HPDE6-E6E7 (cell line): Measurements from ENCODE around the gene GLIS1.
"Not testable (repeated sequence)": the region's sequence is repeated elsewhere in the genome, so short reads cannot be mapped to it uniquely, and the experiment has no call there.

ENCODE experiments used
- DNase-seq: peaks from one replicate; pipeline ENCODE4 v3.0.0; 2011; ENCODE audit warnings: missing footprints; ENCODE audit errors: extremely low spot score

GLIS1 gene

DNA sequence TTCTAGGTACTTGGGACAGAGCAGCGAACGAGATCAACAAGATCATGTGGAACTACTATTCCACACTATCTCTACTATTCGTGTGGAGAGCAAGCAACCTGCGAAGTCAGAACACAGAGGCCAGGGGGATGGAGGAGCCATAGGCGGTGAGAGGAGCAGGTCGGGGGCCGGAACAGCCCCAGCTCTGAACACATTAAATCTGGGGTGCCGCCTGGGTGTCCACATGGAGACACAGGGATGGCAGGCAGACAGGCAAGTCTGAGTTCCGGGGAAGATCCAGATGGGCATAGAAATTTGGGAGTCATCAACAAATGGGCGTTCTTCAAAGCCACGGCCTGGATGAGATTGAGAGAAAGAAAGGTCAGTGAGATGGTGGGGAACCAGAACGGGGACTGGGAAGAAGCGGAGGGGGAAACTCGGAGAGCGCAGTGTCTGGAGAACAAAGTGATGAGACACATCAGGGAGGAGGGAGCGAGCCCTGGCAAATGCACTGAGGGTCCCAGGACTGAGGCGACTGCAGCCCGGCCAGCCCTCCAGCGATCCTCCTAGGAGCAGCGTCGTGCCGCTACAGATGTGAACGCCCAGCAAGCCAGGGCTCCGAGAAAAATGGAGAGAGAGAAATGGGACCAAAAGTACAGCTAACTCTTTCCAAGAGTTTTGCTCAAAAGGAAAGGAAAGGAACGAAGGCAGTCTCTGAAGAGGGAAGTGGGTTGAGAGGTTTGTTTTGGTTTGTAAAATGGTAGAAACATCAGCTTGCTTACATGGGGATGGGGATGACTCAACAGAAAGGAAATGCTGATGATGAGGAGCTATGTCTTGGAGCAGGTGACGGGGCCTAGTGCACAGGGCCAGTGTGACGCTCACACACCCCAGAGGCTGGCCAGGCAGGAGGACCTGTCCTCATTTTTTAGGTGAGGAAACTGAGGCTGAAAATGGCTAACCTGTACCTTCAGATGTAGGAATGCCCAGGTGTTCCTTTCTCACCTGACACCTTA, 84.5 kb downstream of the GLIS1 start:
- no peak for DNase-seq

DNA sequence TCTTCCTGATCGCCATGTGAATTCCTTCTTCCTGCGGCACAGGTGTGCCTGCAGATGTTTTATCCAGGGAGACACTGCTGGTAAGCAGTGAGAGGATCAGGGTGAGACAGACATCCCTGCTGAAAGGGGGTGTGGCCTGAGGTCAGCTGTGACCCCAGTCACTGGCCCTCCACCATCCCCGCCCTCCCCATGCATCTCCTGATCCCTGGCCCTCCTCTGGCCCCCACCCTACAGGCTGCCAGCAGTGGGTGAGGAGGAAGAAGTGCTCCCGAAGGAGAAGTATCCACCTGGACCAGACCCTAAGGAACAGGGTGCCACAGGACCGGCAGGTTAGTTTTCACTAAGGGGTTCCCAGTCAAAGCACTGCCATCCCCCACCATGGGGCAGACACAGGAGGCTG, 85.3 kb downstream of the GLIS1 start:
- no peak for DNase-seq

DNA sequence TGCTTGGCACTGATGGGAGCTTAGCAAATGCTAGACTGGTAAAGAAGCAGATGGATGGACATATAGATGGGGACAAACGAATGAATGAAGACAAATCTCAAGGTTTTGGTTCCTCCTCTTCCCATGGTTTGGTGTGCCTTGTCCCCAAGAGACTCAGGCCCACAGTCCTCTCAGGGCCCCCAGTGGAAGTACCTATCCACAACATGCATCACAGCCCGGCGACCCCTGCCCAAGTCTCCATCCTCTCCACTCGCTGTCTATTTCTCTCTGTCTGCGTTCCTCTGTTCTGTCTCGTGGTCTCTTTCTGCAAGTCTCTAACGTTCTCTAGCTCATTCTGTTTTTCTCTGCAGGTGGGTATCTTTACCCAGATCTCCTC, 85.8 kb downstream of the GLIS1 start:
- DNase-seq, result no peak

DNA sequence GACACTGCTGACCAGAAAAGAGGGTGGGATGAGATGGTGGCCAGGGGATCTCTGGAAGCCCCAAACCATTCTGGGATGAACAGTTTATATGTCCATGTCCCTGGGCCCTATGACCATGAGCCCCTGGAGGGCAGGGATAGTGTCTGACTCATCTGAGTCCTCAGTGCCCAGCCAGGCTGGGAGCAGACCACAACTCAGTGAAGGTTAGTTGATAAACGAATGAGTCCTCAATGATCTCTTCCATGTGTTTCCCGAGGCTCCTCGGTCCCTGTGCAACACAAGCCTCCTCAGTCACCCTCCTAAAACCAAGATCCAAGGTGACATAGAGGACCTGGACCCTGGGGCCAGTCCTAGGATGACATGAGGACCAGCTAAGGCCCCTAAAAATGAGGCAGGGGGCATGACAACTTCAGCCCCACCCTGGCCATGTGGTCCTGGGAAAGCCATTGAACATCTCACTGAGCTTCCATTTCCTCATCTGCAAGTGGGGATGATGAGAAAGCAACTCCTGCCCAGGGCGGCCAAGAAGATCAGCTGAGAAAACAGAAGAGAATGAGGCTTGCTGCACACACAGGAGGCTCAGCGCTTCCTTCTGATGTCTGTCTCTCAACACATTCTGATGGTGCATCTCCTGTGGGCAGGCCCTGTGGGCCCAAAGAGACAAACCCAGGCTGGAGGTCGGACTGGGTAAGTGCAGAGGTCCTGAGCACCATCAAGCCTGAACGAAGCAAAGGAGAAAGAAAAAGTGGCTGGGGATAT, 86.3 kb downstream of the GLIS1 start:
- no peak for DNase-seq

DNA sequence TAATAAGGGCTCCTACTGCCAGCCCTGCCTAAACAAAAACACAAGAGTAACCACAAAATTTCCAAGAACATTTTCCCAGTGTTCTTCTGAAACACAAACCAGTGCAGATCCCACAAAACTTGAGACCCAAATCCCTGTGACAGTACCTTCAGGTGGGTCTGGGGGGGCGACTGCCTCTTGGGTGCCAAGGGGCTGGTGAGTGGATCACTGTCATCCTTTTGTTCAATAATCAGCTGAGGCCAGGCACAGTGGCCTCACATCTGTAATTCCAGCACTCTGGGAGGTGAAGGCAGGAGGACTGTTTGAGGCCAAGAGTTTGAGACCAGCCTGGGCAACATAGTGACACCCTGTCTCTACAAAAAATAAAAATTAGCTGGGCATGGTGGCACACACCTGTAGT, 87.6 kb downstream of the GLIS1 start:
- DNase-seq, result no peak

DNA sequence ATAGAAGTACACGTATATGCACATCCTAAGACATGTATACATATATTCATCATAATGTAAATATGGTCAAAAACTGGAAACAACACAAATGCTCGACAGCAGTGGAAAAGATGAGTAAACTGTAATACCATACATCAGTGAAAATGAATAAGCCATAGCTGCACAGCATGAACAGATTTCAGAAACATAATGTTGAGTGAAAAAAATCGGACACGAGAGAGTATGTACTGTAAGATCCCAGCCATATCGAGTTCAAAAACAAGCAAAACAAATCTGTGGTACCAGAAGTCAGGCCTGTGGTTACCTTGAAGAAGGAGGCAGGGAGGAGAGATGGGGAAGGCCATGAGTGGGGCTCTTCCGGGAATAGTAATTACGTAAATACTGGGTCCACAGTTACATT, 90.4 kb downstream of the GLIS1 start:
- no peak for DNase-seq

DNA sequence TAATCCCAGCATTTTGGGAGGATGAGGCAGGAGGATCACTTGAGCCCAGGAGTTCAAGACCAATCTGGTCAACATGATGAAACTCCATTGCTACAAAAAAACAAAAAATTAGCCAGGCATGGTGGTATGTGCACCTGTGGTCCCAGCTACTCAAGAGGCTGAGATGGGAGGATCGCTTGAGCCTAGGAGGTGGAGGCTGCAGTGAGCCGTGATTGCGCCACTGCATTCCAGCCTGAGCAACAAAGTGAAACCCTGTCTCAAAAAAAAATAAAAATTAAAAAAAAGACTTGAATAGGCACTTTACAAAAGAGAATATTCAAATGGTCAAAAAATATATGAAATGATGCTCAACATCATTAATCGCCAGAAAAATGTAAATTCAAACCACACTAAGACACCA, 91.0 kb downstream of the GLIS1 start:
- not testable (repeated sequence) for DNase-seq

DNA sequence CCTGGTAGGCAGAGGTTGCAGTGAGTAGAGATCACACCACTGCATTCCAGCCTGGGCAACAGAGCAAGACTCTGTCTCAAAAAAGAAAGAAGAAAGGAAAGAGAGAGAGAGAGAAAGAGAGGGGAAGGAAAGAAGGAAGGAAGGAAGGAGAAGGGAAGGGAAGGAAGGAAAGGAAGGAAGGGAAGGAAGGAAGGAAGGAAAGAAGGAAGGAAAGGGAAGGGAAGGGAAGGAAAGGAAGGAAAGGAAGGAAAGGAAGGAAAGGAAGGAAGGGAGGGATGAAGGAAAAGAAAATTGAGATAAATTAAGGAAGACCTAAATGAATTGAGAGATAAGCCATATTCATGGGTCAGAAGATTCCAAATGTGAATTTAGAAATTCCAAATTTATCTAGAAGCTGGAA, 92.2 kb downstream of the GLIS1 start:
- no peak for DNase-seq

DNA sequence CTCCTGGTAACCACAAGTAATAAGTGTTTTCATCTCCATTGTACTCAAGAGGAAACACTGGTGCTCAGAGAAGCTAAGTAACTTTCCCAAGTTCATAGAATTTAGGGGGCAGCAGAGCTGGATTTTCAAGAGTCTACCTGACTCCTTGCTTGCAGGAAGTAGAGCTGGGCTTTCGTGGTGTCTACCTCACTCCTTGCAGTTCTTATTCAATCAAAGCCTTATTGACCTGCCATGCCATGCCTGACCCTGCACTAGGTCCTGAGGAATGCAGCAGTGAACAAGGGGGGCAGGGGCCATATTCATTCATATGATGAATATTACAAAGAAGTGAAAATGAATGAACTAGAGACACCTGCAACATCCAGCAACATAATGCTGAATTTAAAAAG, 93.3 kb downstream of the GLIS1 start:
- no peak for DNase-seq

DNA sequence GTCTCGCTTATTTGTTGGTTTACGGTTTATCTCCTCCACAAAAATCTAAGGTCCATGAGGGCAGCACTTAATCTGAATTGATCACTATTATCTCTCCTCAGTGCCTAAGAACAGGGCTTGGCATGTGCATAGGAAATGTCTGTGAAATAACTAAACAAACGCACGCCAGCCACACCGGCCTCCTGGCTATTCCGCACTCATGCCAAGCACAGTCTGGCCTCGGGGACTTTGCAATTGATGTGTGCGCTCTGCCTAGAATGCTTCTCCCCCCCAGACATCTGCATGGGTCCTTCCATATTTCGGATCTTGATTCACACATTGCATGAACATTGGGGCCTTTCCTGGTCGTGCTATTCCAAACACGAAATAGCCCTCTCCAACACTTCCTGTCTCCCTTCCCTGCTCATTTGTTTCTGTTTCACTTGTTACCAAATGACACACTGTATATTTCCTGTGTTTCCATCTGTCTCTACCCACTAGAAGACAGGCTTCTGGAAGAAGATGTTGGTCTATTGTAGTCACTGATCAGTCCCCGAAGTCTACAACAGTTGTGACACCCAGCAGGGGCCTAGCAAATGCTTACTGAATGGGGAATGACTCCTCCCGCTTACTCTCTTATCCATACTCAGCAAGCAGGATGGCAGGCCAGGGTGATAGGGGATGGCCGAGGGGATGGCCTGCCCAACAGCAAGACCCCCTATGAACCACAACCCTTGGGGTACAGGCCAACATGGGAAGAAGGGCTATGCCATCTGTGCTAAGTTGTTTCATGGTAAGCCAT, 93.9 kb downstream of the GLIS1 start:
- DNase-seq, result no peak

DNA sequence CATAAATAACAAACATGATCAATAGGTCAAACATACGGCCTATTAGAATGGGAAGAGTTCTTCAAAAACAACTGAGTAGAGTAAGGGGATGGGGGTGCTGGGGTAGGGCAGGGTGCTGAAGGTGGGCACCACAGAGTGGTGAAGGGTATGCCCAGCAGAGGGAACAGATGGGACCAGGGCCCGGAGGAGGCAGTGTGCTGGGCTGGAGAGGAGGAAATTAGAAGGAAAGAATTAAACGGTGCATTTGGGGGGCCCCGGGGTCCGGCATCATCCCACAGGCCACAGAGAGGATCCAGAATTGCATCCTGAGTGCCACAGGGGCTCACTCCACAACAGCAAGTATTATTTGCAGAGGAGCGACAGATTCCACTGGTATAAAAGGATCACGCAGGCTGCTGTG, 94.5 kb downstream of the GLIS1 start:
- no peak for DNase-seq

DNA sequence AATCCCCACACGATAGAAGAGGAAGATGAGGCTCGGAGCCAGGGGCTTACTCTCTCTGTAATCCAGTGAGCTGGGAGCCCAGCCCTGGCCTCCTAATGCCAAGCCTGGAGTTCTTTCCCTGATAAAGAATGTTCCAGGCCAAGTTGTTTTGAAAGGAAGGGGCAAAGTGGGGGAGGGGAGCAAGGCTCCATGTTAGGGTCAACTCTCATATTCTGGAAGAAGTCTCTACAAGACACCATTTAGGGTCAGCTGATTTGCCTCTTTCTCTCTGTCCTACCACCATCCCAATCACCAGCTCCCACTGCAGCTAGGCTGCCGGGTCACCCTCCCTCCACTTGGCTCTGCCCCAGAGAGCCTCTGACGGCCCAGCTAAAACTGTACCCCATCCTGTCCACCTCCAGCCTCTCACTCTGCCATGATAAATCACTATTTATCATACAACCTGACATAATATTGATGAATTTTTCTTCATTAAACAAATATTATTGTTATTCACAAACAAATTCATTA, 95.0 kb downstream of the GLIS1 start:
- no peak for DNase-seq

DNA sequence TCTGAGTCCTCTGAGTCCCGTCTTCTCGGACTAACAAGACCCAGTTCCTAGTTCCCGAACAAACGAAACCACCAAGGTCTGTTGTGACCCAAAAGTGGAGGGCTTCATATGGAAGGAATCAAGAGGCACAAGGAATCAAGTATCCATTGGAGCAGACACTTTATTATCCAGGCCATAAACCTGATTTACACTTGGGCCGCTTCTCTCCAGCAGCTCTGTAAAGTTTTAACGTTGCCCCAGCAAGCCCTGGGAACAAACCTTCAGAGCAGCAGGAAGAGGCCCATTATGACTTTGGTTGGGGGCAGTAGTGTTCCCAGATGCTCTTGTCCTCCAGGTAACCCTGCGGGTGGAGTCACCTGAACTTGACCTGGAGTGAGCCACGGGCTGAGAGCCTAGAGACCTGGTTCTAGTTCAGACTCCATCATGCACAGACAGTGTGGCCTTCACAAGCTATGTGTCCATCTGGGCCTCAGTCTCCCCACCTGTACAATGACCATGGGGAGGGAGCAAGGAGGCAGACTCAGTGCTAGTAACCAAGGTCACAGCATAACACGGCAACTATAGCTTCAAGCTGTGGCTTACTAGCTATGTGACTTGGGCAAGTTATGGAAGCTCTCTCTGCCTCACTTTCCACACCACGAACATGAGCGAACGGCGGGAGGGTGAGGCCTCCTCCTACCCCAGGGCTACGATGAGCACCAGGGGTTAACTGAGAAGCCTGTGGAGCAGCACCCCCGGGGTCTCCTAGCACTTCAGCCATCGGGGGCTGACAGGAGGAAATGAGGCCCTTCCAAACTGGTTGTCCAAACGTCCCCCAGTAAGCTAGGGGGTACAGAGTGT, 95.7 kb downstream of the GLIS1 start:
- no peak for DNase-seq

DNA sequence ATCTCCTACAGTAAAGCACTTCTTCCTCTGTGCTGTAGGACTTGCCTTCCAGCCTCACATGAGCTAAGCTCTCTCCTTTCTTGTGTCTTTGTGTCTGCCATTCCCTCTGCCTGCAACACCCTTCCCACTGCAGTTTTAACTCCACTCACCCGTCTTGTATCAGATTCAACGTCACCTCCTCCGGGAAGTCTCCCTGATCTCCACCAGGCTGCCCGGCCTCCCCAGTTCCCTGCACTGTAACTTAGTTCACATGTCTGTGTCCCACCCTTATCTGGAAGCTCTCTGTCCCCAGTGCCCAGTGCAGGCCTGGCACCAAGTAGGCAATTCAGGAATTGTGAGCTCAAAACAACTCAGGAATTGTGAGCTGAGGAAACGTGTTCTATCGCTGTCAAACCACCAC, 96.4 kb downstream of the GLIS1 start:
- DNase-seq, result no peak

DNA sequence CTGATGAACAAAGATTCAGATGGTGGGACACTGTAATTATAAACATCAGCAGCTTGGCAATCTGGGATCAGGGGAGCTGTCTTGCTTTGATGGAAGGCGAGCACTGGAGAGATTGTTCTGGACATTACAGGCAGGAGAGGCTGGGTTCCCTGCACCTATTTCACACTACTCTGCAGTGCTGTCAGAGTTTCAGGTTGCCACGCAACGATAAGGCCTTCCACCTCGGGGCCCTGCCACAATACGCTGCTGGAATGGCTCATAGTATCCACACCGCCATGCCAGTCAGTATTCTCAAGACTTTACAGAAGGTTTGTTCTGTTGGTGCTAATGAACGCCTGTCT, 96.8 kb downstream of the GLIS1 start:
- DNase-seq, result no peak

DNA sequence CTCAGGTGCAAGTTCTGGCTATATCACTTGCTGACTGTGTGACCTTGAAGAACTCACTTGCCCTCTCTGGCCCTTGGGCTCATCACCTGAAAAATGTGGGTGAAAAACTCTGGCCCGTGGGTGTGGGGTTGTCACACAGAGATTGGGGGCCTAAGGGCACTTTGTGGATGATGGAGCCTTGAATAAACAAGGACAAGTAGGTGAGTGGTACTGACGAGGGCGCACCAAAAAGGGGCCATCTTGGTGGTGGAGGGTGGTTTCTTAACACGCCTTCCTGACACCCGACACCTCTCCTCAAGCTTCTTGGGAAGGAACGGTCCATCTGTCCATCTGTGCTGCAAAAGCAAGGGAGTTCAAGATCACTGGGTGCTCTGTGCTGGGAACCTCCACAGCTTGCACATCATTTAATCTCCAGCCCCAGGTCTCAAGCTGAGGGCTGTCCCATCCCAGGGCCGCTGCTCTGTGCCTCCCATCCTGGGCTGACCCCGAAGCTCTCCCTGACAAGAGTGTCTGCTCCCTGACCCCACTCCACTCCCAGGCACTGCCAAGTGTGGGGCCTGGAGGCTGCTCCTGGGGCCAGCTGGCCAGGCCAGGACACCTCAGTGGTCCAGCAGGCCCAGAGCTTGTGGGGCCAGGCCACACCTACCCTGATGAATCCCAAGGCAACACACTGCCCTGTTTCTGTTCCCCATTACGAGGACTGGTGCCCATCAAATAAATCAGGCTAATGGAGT, 97.3 kb downstream of the GLIS1 start:
- no peak for DNase-seq

DNA sequence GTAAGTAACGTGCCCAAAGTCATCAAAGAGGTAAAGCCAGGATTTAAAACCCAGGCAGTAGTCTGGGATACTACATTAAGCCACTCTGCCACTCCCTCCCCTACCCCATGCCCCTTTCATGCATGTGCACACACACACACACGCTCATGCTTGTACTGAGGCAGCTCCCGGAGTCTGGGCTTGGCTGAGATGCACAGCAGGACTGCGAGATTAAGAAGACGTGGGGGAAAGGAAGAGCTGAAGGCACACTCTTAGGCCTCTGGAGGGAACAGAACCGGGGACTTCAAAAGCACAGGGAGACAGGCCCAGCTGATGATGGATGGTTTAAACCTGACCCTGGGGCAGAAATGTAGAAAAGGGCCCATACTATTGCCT, 98.3 kb downstream of the GLIS1 start:
- no peak for DNase-seq

DNA sequence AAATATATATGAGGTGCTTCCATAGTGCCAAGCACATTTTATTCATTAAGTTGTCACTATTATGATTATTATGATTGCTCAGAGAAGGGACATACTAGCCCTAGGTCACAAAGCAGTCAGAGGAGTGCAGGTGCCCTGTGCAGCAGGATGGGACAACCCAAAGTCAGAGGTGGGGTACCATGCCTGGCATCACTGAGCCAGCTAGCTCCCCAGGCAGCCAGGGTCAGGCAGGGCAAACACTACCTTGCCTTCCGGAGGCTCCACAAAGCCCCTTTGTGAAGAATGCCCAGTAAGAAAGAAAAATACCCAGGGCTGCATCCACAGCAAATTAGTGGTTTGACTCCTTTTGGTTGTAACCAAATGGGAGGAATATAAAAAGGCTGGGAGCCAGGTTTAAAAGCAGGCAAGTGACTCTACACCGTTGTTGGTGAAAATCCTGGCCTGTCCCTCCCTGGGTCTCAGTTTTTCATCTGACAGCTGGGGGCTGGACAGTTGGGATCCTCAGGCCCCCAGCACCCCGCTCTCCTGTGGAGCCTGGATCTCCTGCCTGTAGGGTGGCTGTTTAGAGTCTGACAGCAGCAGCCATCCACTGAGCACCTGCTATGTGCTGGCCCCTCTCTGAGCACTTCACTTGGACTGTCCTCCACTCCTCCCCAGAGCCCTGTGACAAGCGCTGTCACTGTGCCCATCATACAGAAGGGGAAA, 98.8 kb downstream of the GLIS1 start:
- no peak for DNase-seq

DNA sequence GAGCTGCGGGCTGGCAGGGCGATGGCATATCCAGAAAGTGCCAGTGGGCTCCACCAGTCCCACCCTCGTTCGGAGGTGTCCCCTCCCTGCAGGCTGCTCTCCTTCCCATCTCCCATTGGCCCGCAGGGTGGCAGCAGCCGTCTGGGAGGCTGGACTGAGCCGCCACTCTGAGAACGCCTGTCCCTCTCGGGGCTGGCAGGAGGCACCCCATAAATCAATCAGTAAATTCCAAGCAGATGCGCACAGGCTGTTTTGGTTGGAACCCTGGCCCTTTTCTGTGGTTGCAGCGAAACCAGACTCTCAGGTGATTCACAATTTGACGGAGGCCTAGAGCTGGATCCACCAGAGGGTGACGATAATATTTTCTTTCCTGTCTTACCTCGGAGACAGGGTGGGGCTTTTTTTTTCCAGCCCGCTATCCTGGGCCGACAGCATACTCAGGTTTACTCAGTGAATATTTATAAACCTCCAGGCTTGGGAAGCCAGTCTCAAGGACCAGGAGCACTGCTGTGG, 99.7 kb downstream of the GLIS1 start:
- DNase-seq, result no peak
